KMS-11 (cell line): Measurements from ENCODE around the gene FUZ.

Source experiments
- H2AFZ ChIP-seq: fragments of 200-600 bp; sonication (generic); 2 replicates; pipeline ENCODE4 v1.6.1; 2016; ENCODE audit warnings: antibody characterized with exemption, mixed run types, low read depth
- H3K27ac ChIP-seq: fragments of 200-600 bp; sonication (generic); 2 replicates; pipeline ENCODE4 v1.6.1; 2016; ENCODE audit warnings: mild to moderate bottlenecking, mixed run types
- H3K27me3 ChIP-seq: fragments of 200-600 bp; sonication (generic); 2 replicates; pipeline ENCODE4 v1.6.1; 2017; ENCODE audit warnings: mild to moderate bottlenecking, low read depth, mixed run types, moderate library complexity; ENCODE audit not compliant: insufficient read depth
- H3K36me3 ChIP-seq: fragments of 200-600 bp; sonication (generic); 2 replicates; pipeline ENCODE4 v1.6.1; 2017; ENCODE audit warnings: mild to moderate bottlenecking, mixed run types; ENCODE audit not compliant: insufficient read depth
- H3K4me1 ChIP-seq: fragments of 200-600 bp; sonication (generic); 2 replicates; pipeline ENCODE4 v1.6.1; 2016; ENCODE audit warnings: mild to moderate bottlenecking, low read depth, mixed run types; ENCODE audit not compliant: poor library complexity, severe bottlenecking
- H3K4me2 ChIP-seq: fragments of 200-600 bp; sonication (generic); 2 replicates; pipeline ENCODE4 v1.7.0; 2016; ENCODE audit warnings: mild to moderate bottlenecking, mixed run types
- H3K4me3 ChIP-seq: fragments of 200-600 bp; sonication (generic); IDR thresholded peaks from 2 replicates; pipeline ENCODE4 v1.6.1; 2017; ENCODE audit warnings: low read depth, low read length, mixed read lengths; ENCODE audit not compliant: insufficient read depth
- H3K79me2 ChIP-seq: fragments of 200-600 bp; sonication (generic); 2 replicates; pipeline ENCODE4 v1.6.1; 2016; ENCODE audit warnings: low read depth, mixed run types; ENCODE audit not compliant: insufficient read depth
- H3K9ac ChIP-seq: fragments of 200-600 bp; sonication (generic); 2 replicates; pipeline ENCODE4 v1.6.1; 2016; ENCODE audit warnings: mild to moderate bottlenecking, mixed run types
- H4K20me1 ChIP-seq: fragments of 200-600 bp; sonication (generic); 2 replicates; pipeline ENCODE4 v1.6.1; 2016; ENCODE audit warnings: mild to moderate bottlenecking, mixed run types; ENCODE audit not compliant: insufficient read depth
- TF ChIP-seq, protein P1 (sequence below): fragments of 200-600 bp; sonication (generic); conservative IDR thresholded peaks from 2 replicates; pipeline ENCODE4 v1.6.1; 2017; ENCODE audit warnings: low read depth, mild to moderate bottlenecking, antibody characterized with exemption, low read length, moderate library complexity, mixed read lengths

Gene FUZ

DNA sequence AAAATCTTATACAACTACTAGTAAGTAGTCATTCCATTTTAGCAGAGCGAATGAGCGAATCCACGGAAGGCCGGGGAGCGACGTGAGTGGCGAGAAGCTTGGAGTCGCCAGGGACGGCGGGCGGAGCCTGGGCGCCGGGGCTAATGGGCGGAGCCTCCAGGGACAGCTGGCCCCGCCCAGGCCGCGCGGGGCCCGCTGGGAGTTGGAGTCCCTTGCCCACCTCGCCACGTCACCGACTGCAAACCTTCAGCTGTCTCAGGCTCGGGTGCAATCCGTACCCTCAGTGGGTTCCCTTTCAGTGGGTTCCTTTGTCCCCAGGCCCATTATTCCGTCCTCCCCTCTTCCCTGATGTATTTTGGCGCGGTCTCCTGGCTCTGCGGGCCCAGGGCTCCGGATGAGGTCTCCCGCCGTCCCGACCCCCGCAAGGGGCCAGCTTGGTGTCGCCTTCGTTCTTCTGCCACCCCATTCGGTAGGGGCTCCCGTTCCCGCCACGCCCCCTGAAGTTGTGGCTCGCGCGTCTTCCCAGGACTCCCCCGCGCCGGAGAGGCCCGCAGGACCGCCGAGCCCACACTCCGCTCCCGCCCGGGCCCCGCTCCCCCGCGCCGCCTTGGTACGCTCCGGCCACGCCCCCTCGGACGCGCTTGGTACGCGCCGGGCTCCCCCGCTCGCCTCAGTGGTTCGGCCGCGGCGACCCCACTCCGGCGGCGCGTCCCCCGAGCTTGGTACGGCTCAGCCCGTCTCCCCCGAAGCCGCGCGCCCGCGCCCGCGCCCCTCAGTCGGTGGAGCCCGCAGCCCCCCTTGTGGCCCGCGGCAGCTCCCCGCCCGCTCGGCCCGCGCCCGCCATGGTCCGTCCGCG lies 37.6 kb upstream of the FUZ start, which contains the start of gene PTOV1:
Gene PTOV1 (plus strand): TSS at position 673 of the 856 bp plus-strand sequence.
- peaks cover 35% of the 10 kb centered on the region for H3K79me2 ChIP-seq
- no peaks in the 10 kb centered on the region for H3K27me3 ChIP-seq
- TF ChIP-seq, protein P1, sequence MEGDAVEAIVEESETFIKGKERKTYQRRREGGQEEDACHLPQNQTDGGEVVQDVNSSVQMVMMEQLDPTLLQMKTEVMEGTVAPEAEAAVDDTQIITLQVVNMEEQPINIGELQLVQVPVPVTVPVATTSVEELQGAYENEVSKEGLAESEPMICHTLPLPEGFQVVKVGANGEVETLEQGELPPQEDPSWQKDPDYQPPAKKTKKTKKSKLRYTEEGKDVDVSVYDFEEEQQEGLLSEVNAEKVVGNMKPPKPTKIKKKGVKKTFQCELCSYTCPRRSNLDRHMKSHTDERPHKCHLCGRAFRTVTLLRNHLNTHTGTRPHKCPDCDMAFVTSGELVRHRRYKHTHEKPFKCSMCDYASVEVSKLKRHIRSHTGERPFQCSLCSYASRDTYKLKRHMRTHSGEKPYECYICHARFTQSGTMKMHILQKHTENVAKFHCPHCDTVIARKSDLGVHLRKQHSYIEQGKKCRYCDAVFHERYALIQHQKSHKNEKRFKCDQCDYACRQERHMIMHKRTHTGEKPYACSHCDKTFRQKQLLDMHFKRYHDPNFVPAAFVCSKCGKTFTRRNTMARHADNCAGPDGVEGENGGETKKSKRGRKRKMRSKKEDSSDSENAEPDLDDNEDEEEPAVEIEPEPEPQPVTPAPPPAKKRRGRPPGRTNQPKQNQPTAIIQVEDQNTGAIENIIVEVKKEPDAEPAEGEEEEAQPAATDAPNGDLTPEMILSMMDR: no peak
- H4K20me1 ChIP-seq: no peaks in the 10 kb centered on the region
- peak within 1 kb of the TSS; percentile 94 for H3K9ac ChIP-seq
- H3K4me2 ChIP-seq: peak within 1 kb of the TSS; percentile 58; the same call in 1 of the 2 replicates
- H3K27ac ChIP-seq: peak within 1 kb of the TSS; percentile 87
- no peak within 1 kb of the TSS for H3K4me3 ChIP-seq
- H3K4me1 ChIP-seq: peaks cover 53% of the 10 kb centered on the region
- peak within 1 kb of the TSS; percentile 92 for H2AFZ ChIP-seq
- no peaks in the 10 kb centered on the region for H3K36me3 ChIP-seq

GRCh38 chr19:49850221-49850486 lies 37.1 kb upstream of the FUZ start:
- H3K4me3 ChIP-seq: no peak overlapping the region
- peak overlapping the region; percentile 58; the same call in 1 of the 2 replicates for H3K4me2 ChIP-seq
- no peak overlapping the region for H3K27ac ChIP-seq
- H3K27me3 ChIP-seq: no peaks in the 10 kb centered on the region
- H3K4me1 ChIP-seq: peaks cover 59% of the 10 kb centered on the region
- peak overlapping the region; percentile 92; the same call in 1 of the 2 replicates for H2AFZ ChIP-seq
- peaks cover 35% of the 10 kb centered on the region for H3K79me2 ChIP-seq
- H3K36me3 ChIP-seq: no peaks in the 10 kb centered on the region
- peak overlapping the region; percentile 94; the same call in 1 of the 2 replicates for H3K9ac ChIP-seq
- no peaks in the 10 kb centered on the region for H4K20me1 ChIP-seq
- TF ChIP-seq, protein P1: no peak

DNA sequence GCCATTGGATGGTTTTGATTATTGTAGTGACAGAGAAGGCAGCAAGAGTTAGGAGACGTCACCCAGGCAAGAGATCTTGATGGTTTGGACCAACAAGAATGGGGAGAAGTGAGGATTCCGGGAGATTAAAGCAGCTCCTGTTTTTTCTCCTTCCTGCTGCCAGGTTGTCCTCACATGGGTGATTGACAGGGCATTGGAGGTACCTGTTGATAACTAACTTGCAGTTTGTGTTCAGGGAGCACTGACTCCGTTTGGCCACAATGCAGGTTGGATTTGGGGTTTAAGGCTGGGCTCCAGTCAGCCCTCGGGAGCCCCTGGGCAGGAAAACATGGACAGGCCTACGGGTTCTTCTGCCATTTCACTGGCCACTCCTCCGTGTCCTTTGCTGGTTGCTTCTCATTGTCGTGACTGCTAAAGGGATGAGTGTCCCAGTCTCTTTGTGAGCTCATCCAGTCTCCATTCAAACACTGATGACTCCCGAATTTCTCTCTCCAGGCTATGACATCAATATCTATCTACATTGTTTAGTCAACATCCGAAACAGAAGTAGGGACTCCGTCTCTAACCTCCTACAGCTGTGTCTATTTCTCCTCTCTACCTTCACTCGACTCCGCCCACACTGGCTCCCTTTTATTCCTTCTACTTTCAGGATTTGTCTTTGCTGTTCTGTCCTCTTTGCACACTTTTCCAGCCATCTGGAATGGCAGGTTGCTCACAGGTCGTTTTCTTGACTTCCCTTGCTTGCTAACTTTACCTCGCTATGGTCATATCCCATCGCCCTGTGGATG lies 36.5 kb upstream of the FUZ start:
- Histone ChIP-seq H3K79me2 (peaks cover 35% of the 10 kb centered on the region), H3K4me3 (no peak overlapping the region), H3K9ac (no peak overlapping the region), H3K4me1 (peaks cover 64% of the 10 kb centered on the region), H3K4me2 (peak overlapping the region; percentile 58; the same call in 1 of the 2 replicates), H3K36me3 (no peaks in the 10 kb centered on the region), H2AFZ (no peak overlapping the region), H3K27me3 (no peaks in the 10 kb centered on the region), H3K27ac (no peak overlapping the region), H4K20me1 (no peaks in the 10 kb centered on the region)
- TF ChIP-seq, protein P1: no peak

DNA sequence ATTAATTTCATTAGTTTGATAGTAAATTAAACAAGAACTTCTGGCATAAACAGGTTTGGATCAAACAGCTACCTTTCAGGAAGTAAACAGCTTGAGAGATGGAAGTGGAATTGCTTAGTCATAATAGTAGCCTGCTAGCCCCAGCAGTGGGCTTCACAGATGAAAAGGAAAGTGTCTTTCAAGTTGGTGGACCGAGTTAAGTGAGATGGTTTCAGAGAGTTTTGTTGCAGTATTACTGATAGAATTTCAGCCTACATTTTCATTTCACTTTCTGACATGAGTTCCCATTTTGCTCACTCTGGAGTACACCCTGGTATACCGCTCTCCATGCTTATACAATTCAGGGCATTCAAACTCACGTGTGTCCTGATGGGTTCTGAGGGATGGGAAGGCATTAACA lies 35.8 kb upstream of the FUZ start:
- no peaks in the 10 kb centered on the region for H3K36me3 ChIP-seq
- peak overlapping the region; percentile 2; the same call in 1 of the 2 replicates for H3K27ac ChIP-seq
- H4K20me1 ChIP-seq: no peaks in the 10 kb centered on the region
- peaks cover 71% of the 10 kb centered on the region for H3K4me1 ChIP-seq
- no peaks in the 10 kb centered on the region for H3K27me3 ChIP-seq
- no peak overlapping the region for H2AFZ ChIP-seq
- H3K4me3 ChIP-seq: no peak overlapping the region
- TF ChIP-seq, protein P1: no peak
- peak overlapping the region; percentile 32; the same call in 1 of the 2 replicates for H3K4me2 ChIP-seq
- H3K79me2 ChIP-seq: peaks cover 28% of the 10 kb centered on the region
- no peak overlapping the region for H3K9ac ChIP-seq
